SJSA1 (cell line): ENCODE data around the gene SPINK1. TPM values are rescaled to one million over a fixed set of nuclear protein-coding genes. Genes with fewer than 3 reads are reported as not detected.
"Not testable (repeated sequence)": the region's sequence is repeated elsewhere in the genome, so short reads cannot be mapped to it uniquely, and the experiment has no call there.

Source experiments
- DNase-seq, 2 experiments: peaks; one replicate each; pipeline ENCODE4 v3.0.0-alpha.2; 2015 to 2020; ENCODE audit warnings: low spot score in 2 of 2, low read depth in 1 of 2
- H3K27ac ChIP-seq: fragments of 250-450 bp; sonication (Bioruptor Pico); 2 replicates; pipeline ENCODE4 v1.5.1; 2020; ENCODE audit warnings: mild to moderate bottlenecking, moderate library complexity
- H3K27me3 ChIP-seq: fragments of 250-450 bp; sonication (Bioruptor Pico); replicated peaks from 2 replicates; pipeline ENCODE4 v1.5.1; 2020; ENCODE audit warnings: mild to moderate bottlenecking, moderate library complexity
- H3K36me3 ChIP-seq: fragments of 250-450 bp; sonication (Bioruptor Pico); 2 replicates; pipeline ENCODE4 v1.5.1; 2020; ENCODE audit warnings: mild to moderate bottlenecking
- H3K4me1 ChIP-seq: fragments of 250-450 bp; sonication (Bioruptor Pico); replicated peaks from 2 replicates; pipeline ENCODE4 v1.6.1; 2021; ENCODE audit warnings: mild to moderate bottlenecking
- H3K4me3 ChIP-seq: fragments of 250-450 bp; sonication (Bioruptor Pico); 2 replicates; pipeline ENCODE4 v1.5.1; 2020; ENCODE audit warnings: mild to moderate bottlenecking
- H3K9me3 ChIP-seq: fragments of 250-450 bp; sonication (Bioruptor Pico); replicated peaks from 2 replicates; pipeline ENCODE4 v1.5.1; 2020; ENCODE audit warnings: mild to moderate bottlenecking
- total RNA-seq: library from RNA; depleted of rRNA; stranded (reverse); fragments of >200 nt; shearing (Covaris generic); gene quantifications from 2 replicates; pipeline ENCODE4 v1.2.3, GENCODE V29; 2014; rRNA removed

The SPINK1 gene
- total RNA-seq: not detected in 2 replicates

- no peaks in the 10 kb centered on the region for H3K9me3 ChIP-seq
These were observed at the start of gene SPINK1 for GRCh38 chr5:147831465-147831864. Gene SPINK1 (minus strand): TSS chr5:147831671. CDS start chr5:147831577, 94 bp downstream.

GRCh38 chr5:147880487-147880886 lies 49.0 kb upstream of the SPINK1 start:
- H3K4me3 ChIP-seq: no peak overlapping the region
- H3K36me3 ChIP-seq: no peaks in the 10 kb centered on the region
- no peaks in the 10 kb centered on the region for H3K9me3 ChIP-seq
- DNase-seq: no peak
- no peak overlapping the region for H3K27ac ChIP-seq
- no peaks in the 10 kb centered on the region; the same call in none of the 2 replicates for H3K27me3 ChIP-seq
- H3K4me1 ChIP-seq: no peaks in the 10 kb centered on the region

More at GRCh38 chr5:147831465-147831864, at the start of gene SPINK1:
- no peak within 1 kb of the TSS for H3K4me3 ChIP-seq
- H3K27me3 ChIP-seq: peaks cover 25% of the 10 kb centered on the region
- H3K4me1 ChIP-seq: peaks cover 13% of the 10 kb centered on the region
- no peaks in the 10 kb centered on the region for H3K36me3 ChIP-seq
- no peak for DNase-seq
- no peak within 1 kb of the TSS for H3K27ac ChIP-seq

- Histone ChIP-seq H3K27ac (no peak overlapping the region), H3K27me3 (no peaks in the 10 kb centered on the region; the same call in none of the 2 replicates), H3K4me1 (no peaks in the 10 kb centered on the region), H3K4me3 (no peak overlapping the region), H3K36me3 (no peaks in the 10 kb centered on the region), H3K9me3 (no peaks in the 10 kb centered on the region)
- DNase-seq: no peak
These were observed 48.3 kb upstream of the SPINK1 start for GRCh38 chr5:147879784-147880183.

GRCh38 chr5:147878066-147878759 lies 46.7 kb upstream of the SPINK1 start, which contains the start of gene SCGB3A2:
Gene SCGB3A2 (plus strand): TSS chr5:147878711. CDS start chr5:147878804, 93 bp downstream.
- H3K4me3 ChIP-seq: no peak within 1 kb of the TSS
- DNase-seq: no peak
- H3K27ac ChIP-seq: no peak within 1 kb of the TSS
- H3K9me3 ChIP-seq: no peaks in the 10 kb centered on the region
- no peaks in the 10 kb centered on the region for H3K4me1 ChIP-seq
- no peaks in the 10 kb centered on the region for H3K36me3 ChIP-seq
- no peaks in the 10 kb centered on the region; the same call in none of the 2 replicates for H3K27me3 ChIP-seq

- Histone ChIP-seq H3K27me3 (no peaks in the 10 kb centered on the region; the same call in none of the 2 replicates), H3K27ac (no peak overlapping the region), H3K9me3 (no peaks in the 10 kb centered on the region), H3K4me3 (no peak overlapping the region), H3K4me1 (no peaks in the 10 kb centered on the region), H3K36me3 (no peaks in the 10 kb centered on the region)
- no peak for DNase-seq
These were observed 45.2 kb upstream of the SPINK1 start for GRCh38 chr5:147876626-147877025.

- Histone ChIP-seq H3K4me1 (no peaks in the 10 kb centered on the region), H3K4me3 (no peak overlapping the region), H3K27ac (no peak overlapping the region), H3K36me3 (no peaks in the 10 kb centered on the region), H3K9me3 (no peaks in the 10 kb centered on the region), H3K27me3 (no peaks in the 10 kb centered on the region; the same call in none of the 2 replicates)
- no peak for DNase-seq
These were observed 44.7 kb upstream of the SPINK1 start for GRCh38 chr5:147876141-147876540.

- Histone ChIP-seq H3K9me3 (no peaks in the 10 kb centered on the region), H3K27me3 (no peaks in the 10 kb centered on the region; the same call in none of the 2 replicates), H3K4me3 (no peak overlapping the region), H3K4me1 (no peaks in the 10 kb centered on the region), H3K27ac (no peak overlapping the region), H3K36me3 (no peaks in the 10 kb centered on the region)
- no peak for DNase-seq
These were observed 43.5 kb upstream of the SPINK1 start for GRCh38 chr5:147874910-147875367.

- not testable (repeated sequence) for H3K27ac ChIP-seq, H3K27me3 ChIP-seq, DNase-seq, H3K4me1 ChIP-seq, H3K4me3 ChIP-seq, H3K36me3 ChIP-seq, H3K9me3 ChIP-seq
These were observed 42.8 kb upstream of the SPINK1 start for GRCh38 chr5:147874118-147874875.

- H3K27me3 ChIP-seq, DNase-seq, H3K36me3 ChIP-seq, H3K4me1 ChIP-seq, H3K27ac ChIP-seq, H3K9me3 ChIP-seq, H3K4me3 ChIP-seq: not testable (repeated sequence)
These were observed 41.4 kb upstream of the SPINK1 start for GRCh38 chr5:147872744-147873435.

- DNase-seq, H3K9me3 ChIP-seq, H3K4me1 ChIP-seq, H3K4me3 ChIP-seq, H3K36me3 ChIP-seq, H3K27ac ChIP-seq, H3K27me3 ChIP-seq: not testable (repeated sequence)
These were observed 40.6 kb upstream of the SPINK1 start for GRCh38 chr5:147871980-147872549.

- not testable (repeated sequence) for H3K4me3 ChIP-seq
These were observed 38.4 kb upstream of the SPINK1 start for GRCh38 chr5:147869892-147870291.

GRCh38 chr5:147869112-147869511 lies 37.6 kb upstream of the SPINK1 start:
- Histone ChIP-seq H3K9me3 (no peaks in the 10 kb centered on the region), H3K4me3 (no peak overlapping the region), H3K27me3 (no peaks in the 10 kb centered on the region), H3K36me3 (no peaks in the 10 kb centered on the region), H3K4me1 (no peaks in the 10 kb centered on the region), H3K27ac (no peak overlapping the region)
- DNase-seq: no peak

More at GRCh38 chr5:147869892-147870291, 38.4 kb upstream of the SPINK1 start:
- not testable (repeated sequence) for H3K4me1 ChIP-seq, H3K9me3 ChIP-seq, H3K36me3 ChIP-seq, DNase-seq, H3K27me3 ChIP-seq, H3K27ac ChIP-seq

- no peaks in the 10 kb centered on the region for H3K4me1 ChIP-seq
- no peak overlapping the region for H3K27ac ChIP-seq
- DNase-seq: no peak
- no peak overlapping the region for H3K4me3 ChIP-seq
- no peaks in the 10 kb centered on the region for H3K9me3 ChIP-seq
- no peaks in the 10 kb centered on the region for H3K27me3 ChIP-seq
- H3K36me3 ChIP-seq: no peaks in the 10 kb centered on the region
These were observed 32.1 kb upstream of the SPINK1 start for GRCh38 chr5:147863454-147864158.
